ENCODE results near the gene ST6GALNAC2.
"Not testable (repeated sequence)": the region's sequence is repeated elsewhere in the genome, so short reads cannot be mapped to it uniquely, and the experiment has no call there.

Gene ST6GALNAC2

DNA sequence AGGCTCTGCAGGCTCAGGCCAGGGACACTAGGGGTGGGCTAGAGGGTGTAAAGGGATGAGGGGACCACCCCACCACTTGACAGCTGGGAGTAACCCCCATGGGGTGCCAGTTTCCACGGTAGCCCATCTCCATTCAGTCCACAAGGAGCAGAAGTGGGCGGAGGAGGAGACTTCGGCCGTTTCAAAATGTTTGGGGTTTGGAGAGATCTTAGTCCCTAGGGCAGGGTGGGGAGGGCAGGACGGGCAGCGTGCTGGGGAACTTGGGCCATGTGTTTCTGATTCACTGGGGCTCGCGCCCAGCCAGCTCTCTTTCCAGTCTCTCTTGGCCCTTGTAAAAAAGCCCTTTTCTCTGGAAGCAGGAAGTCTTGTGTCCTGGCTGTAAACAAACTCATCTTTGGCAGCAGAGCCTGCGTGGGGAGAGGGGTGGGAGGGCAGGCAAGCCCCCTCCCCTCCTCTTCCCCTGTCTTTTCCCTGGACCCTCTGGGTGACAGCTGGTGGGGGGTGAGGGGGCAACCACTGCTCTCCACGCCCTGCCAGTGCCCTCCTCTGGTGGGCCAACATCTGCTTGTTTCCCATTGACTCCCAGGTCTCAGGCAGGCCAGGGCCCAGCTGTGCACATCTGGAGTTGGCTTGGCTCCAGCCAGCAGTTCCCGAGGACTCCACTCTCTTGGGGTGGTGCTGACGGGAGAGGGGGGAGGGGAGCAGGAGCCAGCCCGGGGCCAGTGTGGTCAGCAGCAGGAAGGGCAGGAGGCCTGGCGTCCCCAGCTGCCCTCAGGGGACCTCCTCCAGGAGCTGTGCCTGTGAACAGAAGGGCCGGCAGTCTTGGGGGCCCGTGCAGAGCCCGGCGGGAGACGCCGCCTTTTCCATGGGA is 56.2 kb downstream of the ST6GALNAC2 start:
- no peak for TF ChIP-seq CTCF (conservative IDR thresholded peaks at IDR 0.05; ENCODE audit: low read depth, low read length)
- no peak for DNase-seq (ENCODE audit: low read depth)
- H3K4me3 ChIP-seq (ENCODE audit: low read length) = no peak overlapping the region

- no peak for TF ChIP-seq CTCF (conservative IDR thresholded peaks at IDR 0.05; ENCODE audit: low read depth, low read length)
- no peak overlapping the region for H3K4me3 ChIP-seq (ENCODE audit: low read length)
- no peak for DNase-seq (ENCODE audit: low read depth)
These were observed 57.0 kb downstream of the ST6GALNAC2 start for GRCh38 chr17:76528528-76529223.

DNA sequence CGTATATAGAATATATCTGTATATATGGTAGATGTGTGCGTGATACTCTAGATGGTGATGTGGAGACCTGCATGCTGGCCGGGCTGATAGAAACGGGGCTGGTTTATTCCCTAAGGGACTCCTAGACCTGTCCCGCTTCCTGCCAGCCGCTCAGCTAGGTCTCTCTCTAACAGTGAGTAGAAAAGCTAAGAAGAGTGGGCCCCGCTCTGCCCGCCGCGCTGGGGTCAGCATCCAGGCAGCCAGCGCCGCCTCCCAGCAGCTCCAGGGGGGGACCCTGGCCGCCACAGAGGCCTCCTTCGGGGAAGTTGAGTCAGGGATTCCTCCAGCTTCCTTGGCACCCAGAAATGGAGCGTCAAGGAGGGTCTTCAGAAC is 57.5 kb downstream of the ST6GALNAC2 start:
- TF ChIP-seq CTCF (conservative IDR thresholded peaks at IDR 0.05; ENCODE audit: low read depth, low read length) = no peak
- no peak overlapping the region for H3K4me3 ChIP-seq (ENCODE audit: low read length)
- no peak for DNase-seq (ENCODE audit: low read depth)

- no peak overlapping the region for H3K4me3 ChIP-seq (ENCODE audit: low read length)
- DNase-seq (ENCODE audit: low read depth) = no peak
- TF ChIP-seq CTCF (conservative IDR thresholded peaks at IDR 0.05; ENCODE audit: low read depth, low read length) = peak; percentile 12
These were observed 58.1 kb downstream of the ST6GALNAC2 start for GRCh38 chr17:76527430-76528111.

GRCh38 chr17:76527016-76527415 is 58.6 kb downstream of the ST6GALNAC2 start:
- not testable (repeated sequence) for DNase-seq (ENCODE audit: low read depth); H3K4me3 ChIP-seq (ENCODE audit: low read length)

DNA sequence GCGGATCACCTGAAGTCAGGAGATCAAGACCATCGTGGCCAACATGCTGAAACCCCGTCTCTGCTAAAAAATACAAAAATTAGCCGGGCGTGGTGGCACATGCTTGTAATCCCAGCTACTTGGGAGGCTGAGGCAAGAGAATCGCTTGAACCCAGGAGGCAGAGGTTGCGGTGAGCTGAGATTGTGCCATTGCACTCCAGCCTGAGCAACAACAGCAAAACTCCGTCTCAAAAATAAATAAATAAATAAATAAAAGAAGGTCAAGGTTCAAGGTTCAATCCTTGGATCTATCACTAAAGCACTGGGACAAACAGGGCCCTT is 60.2 kb downstream of the ST6GALNAC2 start:
- DNase-seq (ENCODE audit: low read depth); H3K4me3 ChIP-seq (ENCODE audit: low read length): not testable (repeated sequence)

DNA sequence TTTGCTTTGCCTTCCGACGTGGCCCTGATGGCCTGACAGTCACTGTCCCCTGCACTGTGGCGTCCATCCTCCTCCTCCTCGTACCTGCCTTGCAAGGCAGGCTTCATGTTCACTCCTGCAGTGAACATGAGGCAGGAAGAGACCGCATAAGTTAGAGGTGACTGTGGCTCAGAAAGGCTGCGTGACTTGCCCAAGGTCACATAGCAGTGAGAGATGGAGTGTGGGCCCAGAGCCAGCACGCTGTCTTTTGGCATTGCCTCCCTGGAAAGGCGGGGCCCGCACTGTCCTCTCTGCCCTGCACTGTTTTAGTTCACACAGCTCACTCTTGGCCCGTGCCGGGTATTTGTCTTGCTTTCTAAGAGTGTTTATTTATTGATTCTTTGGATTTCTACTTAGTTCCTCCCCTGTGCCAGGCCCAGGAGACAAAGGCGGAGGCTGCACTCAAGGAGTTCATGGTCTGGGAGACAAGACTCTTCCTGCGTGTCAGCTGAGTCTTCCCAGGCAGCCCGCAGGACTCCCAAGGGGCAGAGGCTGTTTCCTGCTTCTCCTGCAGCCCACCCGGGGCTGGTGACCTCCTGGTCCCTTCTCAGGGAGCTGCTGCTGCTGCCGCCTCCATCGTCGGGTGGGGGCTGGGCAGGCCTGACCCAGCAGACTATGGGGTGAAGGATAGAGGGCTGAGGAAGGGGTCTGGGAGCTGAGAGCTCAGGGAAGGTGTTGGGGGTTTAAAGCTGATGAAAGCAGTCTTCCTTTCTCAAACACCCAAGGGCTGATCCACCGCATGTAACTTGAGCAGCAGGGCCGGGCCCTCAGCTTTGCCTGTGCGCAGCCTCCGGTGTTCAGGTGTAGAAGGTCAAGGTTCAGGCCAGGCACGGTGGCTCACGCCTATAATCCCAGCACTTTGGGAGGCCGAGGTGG is 60.8 kb downstream of the ST6GALNAC2 start:
- no peak overlapping the region for H3K4me3 ChIP-seq (ENCODE audit: low read length)
- DNase-seq (ENCODE audit: low read depth) = no peak

More for the DNA sequence above, 60.8 kb downstream of the ST6GALNAC2 start:
- no peak for TF ChIP-seq CTCF (conservative IDR thresholded peaks at IDR 0.05; ENCODE audit: low read depth, low read length)

Measured in retinal pigment epithelial cell (primary cell).